K562 (cell line): Measurements from ENCODE around the gene CPEB1. TPM values are rescaled to one million over a fixed set of nuclear protein-coding genes. Genes with fewer than 3 reads are reported as not detected.

Experiments
- CBX5 ChIP-seq: IDR thresholded peaks from 2 replicates; pipeline ENCODE4 v1.6.1; 2014; ENCODE audit warnings: low read depth, borderline replicate concordance
- FOSL1 ChIP-seq: fragments of 200-800 bp; sonication (Bioruptor generic); conservative IDR thresholded peaks from 2 replicates; pipeline ENCODE4 v1.6.1; 2016; ENCODE audit warnings: missing genetic modification characterization, missing compliant biosample characterization
- MYC ChIP-seq, 2 experiments: fragments of 250-450 bp in 1 of 2; sonication (Bioruptor Pico) in 1 of 2; IDR thresholded peaks; 2 replicates each; pipeline versions ENCODE4 v1.5.1 to v1.6.1; 2012 to 2021; ENCODE audit warnings: low read depth in 2 of 2, borderline replicate concordance in 1 of 2, improper control_type of control experiment in 1 of 2, low read length in 1 of 2, mild to moderate bottlenecking in 1 of 2, moderate library complexity in 1 of 2
- PHF8 ChIP-seq: fragments of 200-600 bp; sonication (generic); IDR thresholded peaks from 2 replicates; pipeline ENCODE4 v1.6.1; 2012; ENCODE audit warnings: mixed run types, mild to moderate bottlenecking, inconsistent platforms, low read length, moderate library complexity, borderline replicate concordance
- RBFOX2 ChIP-seq: fragments of 200-400 bp; formaldehyde crosslinking; IDR thresholded peaks from 2 replicates; pipeline ENCODE4 v1.6.1; 2017; ENCODE audit warnings: low read depth, mild to moderate bottlenecking, low read length, moderate library complexity
- ZNF316 ChIP-seq: fragments of 450-650 bp; IDR thresholded peaks from 2 replicates; pipeline ENCODE4 v1.6.1; 2016
- polyA plus RNA-seq, 8 experiments: library from polyadenylated mRNA; depleted of rRNA in 4 of 8; stranded (reverse) in 5 of 8; unstranded in 3 of 8; fragments of >200 nt; fragmentation: Nextera tagmentation in 2 of 8; fragmentation: Illumina TruSeq in 1 of 8; extraction: Ambion mirVana in 2 of 8; extraction: Trizol in 1 of 8; gene quantifications; 2 replicates each; pipeline versions ENCODE4 v1.2.1 to v1.2.3, GENCODE V29; 2011 to 2014; ENCODE audit warnings: inconsistent platforms in 1 of 8, missing spikeins in 1 of 8
- total RNA-seq, 7 experiments: library from RNA; depleted of rRNA in 6 of 7; stranded (reverse); fragments of >200 nt in 6 of 7; fragmentation: Illumina TruSeq in 2 of 7; extraction: Trizol in 2 of 7; gene quantifications; 2 replicates each; pipeline versions ENCODE4 v1.2.1 to v1.2.3, GENCODE V29; 2011 to 2021; ENCODE audit warnings: low replicate concordance in 1 of 7
- TF ChIP-seq, protein P1 (sequence below): sonication (generic); formaldehyde crosslinking; IDR thresholded peaks from 2 replicates; pipeline ENCODE4 v1.8.1; 2023; ENCODE audit warnings: missing genetic modification reagents, mild to moderate bottlenecking, borderline replicate concordance
- TF ChIP-seq, protein P2 (sequence below): sonication (generic); formaldehyde crosslinking; IDR thresholded peaks from 2 replicates; pipeline ENCODE4 v1.8.0; 2022; ENCODE audit warnings: mild to moderate bottlenecking, missing genetic modification reagents
- TF ChIP-seq, protein P3 (sequence below): IDR thresholded peaks from 2 replicates; pipeline ENCODE4 v1.6.1; 2016; ENCODE audit warnings: missing genetic modification characterization, missing compliant biosample characterization
- TF ChIP-seq, protein P4 (sequence below): fragments of 450-650 bp; IDR thresholded peaks from 2 replicates; pipeline ENCODE4 v1.6.1; 2016; ENCODE audit warnings: borderline replicate concordance

The CPEB1 gene
- total and polyA plus RNA-seq, 9 of the 15 experiments (the other 6 are each of a cell fraction or from before 2014, with no cell fraction given): 2.2 to 13.4 (median 9.7) TPM

DNA sequence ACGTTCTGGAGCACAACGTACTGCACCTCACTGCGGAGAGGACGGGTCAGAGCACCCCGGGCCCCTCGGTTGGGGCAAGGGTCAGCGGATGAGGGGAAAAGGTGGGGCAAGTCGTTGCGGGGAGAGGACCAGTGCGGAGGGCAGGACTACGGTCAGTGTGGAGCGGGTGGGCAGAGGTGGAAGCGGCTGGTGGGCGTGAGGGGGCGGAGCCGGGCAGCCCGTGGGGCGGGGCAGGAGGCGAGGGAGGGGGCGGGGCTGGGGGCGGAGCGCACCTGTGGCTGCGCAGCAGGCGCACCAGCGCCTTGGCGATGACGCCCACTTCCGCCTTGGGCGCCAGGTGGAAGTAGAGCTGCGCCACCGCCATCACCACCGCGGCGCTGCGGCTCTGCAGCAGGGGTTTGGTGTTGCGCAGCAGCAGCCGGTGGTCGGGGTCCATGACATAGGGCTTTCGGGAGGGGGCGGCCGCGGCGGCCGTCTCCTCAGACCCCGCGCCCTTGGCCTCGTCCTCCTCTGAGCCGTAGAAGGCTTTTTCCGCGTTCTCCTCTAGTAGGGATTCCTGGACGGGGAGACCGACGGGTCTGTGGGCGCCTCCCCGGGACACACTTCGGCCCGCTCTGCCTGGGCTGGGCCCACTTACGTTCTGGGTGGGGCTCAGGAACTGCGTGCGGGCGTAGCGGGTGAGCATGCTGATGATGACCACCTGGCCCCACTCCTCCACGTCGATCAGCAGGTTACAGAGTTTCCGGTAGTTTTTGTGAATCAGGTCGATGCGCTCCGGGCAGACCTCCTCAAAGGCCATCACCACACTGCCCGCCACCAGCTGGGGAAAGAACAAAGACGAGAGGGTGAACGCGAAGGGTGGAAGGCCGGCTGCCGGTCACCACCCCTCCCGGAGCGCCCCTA, 33.3 kb upstream of the CPEB1 start (continued):
- TF ChIP-seq, protein P1, sequence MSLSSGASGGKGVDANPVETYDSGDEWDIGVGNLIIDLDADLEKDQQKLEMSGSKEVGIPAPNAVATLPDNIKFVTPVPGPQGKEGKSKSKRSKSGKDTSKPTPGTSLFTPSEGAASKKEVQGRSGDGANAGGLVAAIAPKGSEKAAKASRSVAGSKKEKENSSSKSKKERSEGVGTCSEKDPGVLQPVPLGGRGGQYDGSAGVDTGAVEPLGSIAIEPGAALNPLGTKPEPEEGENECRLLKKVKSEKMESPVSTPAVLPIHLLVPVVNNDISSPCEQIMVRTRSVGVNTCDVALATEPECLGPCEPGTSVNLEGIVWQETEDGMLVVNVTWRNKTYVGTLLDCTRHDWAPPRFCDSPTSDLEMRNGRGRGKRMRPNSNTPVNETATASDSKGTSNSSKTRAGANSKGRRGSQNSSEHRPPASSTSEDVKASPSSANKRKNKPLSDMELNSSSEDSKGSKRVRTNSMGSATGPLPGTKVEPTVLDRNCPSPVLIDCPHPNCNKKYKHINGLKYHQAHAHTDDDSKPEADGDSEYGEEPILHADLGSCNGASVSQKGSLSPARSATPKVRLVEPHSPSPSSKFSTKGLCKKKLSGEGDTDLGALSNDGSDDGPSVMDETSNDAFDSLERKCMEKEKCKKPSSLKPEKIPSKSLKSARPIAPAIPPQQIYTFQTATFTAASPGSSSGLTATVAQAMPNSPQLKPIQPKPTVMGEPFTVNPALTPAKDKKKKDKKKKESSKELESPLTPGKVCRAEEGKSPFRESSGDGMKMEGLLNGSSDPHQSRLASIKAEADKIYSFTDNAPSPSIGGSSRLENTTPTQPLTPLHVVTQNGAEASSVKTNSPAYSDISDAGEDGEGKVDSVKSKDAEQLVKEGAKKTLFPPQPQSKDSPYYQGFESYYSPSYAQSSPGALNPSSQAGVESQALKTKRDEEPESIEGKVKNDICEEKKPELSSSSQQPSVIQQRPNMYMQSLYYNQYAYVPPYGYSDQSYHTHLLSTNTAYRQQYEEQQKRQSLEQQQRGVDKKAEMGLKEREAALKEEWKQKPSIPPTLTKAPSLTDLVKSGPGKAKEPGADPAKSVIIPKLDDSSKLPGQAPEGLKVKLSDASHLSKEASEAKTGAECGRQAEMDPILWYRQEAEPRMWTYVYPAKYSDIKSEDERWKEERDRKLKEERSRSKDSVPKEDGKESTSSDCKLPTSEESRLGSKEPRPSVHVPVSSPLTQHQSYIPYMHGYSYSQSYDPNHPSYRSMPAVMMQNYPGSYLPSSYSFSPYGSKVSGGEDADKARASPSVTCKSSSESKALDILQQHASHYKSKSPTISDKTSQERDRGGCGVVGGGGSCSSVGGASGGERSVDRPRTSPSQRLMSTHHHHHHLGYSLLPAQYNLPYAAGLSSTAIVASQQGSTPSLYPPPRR: no peak
- TF ChIP-seq ZNF316 (no peak), MYC (IDR thresholded peaks at IDR 0.05; ENCODE audit: low read depth, low read length) (peak; percentile 66; the same call in 1 of the 2 replicates), MYC (CRISPR knock-in tag; IDR thresholded peaks at IDR 0.05; ENCODE audit: borderline replicate concordance, low read depth) (peak; percentile 27; the same call in 1 of the 2 replicates), CBX5 (no peak), PHF8 (peak; percentile 94), RBFOX2 (peak; percentile 93), FOSL1 (peak; percentile 46)
- TF ChIP-seq, protein P2, sequence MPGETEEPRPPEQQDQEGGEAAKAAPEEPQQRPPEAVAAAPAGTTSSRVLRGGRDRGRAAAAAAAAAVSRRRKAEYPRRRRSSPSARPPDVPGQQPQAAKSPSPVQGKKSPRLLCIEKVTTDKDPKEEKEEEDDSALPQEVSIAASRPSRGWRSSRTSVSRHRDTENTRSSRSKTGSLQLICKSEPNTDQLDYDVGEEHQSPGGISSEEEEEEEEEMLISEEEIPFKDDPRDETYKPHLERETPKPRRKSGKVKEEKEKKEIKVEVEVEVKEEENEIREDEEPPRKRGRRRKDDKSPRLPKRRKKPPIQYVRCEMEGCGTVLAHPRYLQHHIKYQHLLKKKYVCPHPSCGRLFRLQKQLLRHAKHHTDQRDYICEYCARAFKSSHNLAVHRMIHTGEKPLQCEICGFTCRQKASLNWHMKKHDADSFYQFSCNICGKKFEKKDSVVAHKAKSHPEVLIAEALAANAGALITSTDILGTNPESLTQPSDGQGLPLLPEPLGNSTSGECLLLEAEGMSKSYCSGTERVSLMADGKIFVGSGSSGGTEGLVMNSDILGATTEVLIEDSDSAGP (CRISPR knock-in tag): no peak
- TF ChIP-seq, protein P3, sequence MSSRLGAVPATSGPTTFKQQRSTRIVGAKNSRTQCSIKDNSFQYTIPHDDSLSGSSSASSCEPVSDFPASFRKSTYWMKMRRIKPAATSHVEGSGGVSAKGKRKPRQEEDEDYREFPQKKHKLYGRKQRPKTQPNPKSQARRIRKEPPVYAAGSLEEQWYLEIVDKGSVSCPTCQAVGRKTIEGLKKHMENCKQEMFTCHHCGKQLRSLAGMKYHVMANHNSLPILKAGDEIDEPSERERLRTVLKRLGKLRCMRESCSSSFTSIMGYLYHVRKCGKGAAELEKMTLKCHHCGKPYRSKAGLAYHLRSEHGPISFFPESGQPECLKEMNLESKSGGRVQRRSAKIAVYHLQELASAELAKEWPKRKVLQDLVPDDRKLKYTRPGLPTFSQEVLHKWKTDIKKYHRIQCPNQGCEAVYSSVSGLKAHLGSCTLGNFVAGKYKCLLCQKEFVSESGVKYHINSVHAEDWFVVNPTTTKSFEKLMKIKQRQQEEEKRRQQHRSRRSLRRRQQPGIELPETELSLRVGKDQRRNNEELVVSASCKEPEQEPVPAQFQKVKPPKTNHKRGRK (tag): no peak
- TF ChIP-seq, protein P4, sequence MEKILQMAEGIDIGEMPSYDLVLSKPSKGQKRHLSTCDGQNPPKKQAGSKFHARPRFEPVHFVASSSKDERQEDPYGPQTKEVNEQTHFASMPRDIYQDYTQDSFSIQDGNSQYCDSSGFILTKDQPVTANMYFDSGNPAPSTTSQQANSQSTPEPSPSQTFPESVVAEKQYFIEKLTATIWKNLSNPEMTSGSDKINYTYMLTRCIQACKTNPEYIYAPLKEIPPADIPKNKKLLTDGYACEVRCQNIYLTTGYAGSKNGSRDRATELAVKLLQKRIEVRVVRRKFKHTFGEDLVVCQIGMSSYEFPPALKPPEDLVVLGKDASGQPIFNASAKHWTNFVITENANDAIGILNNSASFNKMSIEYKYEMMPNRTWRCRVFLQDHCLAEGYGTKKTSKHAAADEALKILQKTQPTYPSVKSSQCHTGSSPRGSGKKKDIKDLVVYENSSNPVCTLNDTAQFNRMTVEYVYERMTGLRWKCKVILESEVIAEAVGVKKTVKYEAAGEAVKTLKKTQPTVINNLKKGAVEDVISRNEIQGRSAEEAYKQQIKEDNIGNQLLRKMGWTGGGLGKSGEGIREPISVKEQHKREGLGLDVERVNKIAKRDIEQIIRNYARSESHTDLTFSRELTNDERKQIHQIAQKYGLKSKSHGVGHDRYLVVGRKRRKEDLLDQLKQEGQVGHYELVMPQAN: peak; percentile 58; the same call in 1 of the 2 replicates
